A673 (cell line): ENCODE measurements around the gene ZNF638. TPM values are rescaled to one million over a fixed set of nuclear protein-coding genes. Genes with fewer than 3 reads are reported as not detected.

ENCODE experiments used
- BruUV-seq: library from RNA; stranded (reverse); fragments of 400-500 nt; replicated peaks from 2 replicates; lab custom pipeline; 2021; lab: Mats Ljungman, UMichigan
- CTCF ChIA-PET: fragments of 300-600 bp; sonication (Branson Sonifier 250); formaldehyde crosslinking; loops from one replicate; lab custom pipeline; 2022; ENCODE audit warnings: antibody characterized with exemption; lab: Charles Lee
- POLR2A ChIA-PET: fragments of 300-600 bp; sonication (Branson Sonifier 250); formaldehyde crosslinking; loops from one replicate; lab custom pipeline; 2022; ENCODE audit warnings: antibody characterized with exemption; ENCODE audit not compliant: low non-redundant PET; lab: Charles Lee
- DNase-seq: peaks from one replicate; pipeline ENCODE4 v3.0.0-alpha.2; 2015; ENCODE audit warnings: low spot score
- H3K27ac ChIP-seq: fragments of 200-600 bp; sonication (generic); 2 replicates; pipeline ENCODE4 v1.5.1; 2016; ENCODE audit warnings: mixed run types, low read depth, mild to moderate bottlenecking, mixed read lengths, antibody characterized with exemption, low read length; ENCODE audit not compliant: poor library complexity, severe bottlenecking
- H3K27me3 ChIP-seq: fragments of 200-600 bp; sonication (generic); replicated peaks from 2 replicates; pipeline ENCODE4 v1.6.1; 2017; ENCODE audit warnings: mixed run types, low read depth, mild to moderate bottlenecking, mixed read lengths, antibody characterized with exemption, low read length; ENCODE audit not compliant: insufficient read depth, poor library complexity
- H3K36me3 ChIP-seq: fragments of 200-600 bp; sonication (generic); 2 replicates; pipeline ENCODE4 v1.6.1; 2016; ENCODE audit warnings: mixed run types, mild to moderate bottlenecking, mixed read lengths, antibody characterized with exemption, low read length; ENCODE audit not compliant: insufficient read depth, poor library complexity, severe bottlenecking
- H3K4me1 ChIP-seq: fragments of 200-600 bp; sonication (generic); 2 replicates; pipeline ENCODE4 v1.6.1; 2017; ENCODE audit warnings: mixed run types, mild to moderate bottlenecking, mixed read lengths, antibody characterized with exemption, low read length; ENCODE audit not compliant: insufficient read depth, poor library complexity, severe bottlenecking
- H3K4me3 ChIP-seq: fragments of 200-600 bp; sonication (generic); 2 replicates; pipeline ENCODE4 v1.5.1; 2016; ENCODE audit warnings: low read depth, mixed run types, mild to moderate bottlenecking, mixed read lengths, low read length; ENCODE audit not compliant: poor library complexity, severe bottlenecking
- H3K9me3 ChIP-seq: fragments of 200-600 bp; sonication (generic); 2 replicates; pipeline ENCODE4 v1.6.1; 2016; ENCODE audit warnings: mixed run types, low read depth, mild to moderate bottlenecking, mixed read lengths, antibody characterized with exemption, low read length; ENCODE audit not compliant: poor library complexity, severe bottlenecking
- CTCF ChIP-seq: fragments of 300-800, 200-600 bp; sonication (generic); conservative IDR thresholded peaks from 2 replicates; pipeline ENCODE4 v1.5.1; 2017; ENCODE audit warnings: low read depth, mild to moderate bottlenecking, antibody characterized with exemption, low read length, moderate library complexity, mixed read lengths
- EZH2 ChIP-seq: fragments of 200-600 bp; sonication (generic); IDR thresholded peaks from 2 replicates; pipeline ENCODE4 v1.6.1; 2017; ENCODE audit warnings: borderline replicate concordance, low read depth, mild to moderate bottlenecking, mixed read lengths, antibody characterized with exemption, low read length; ENCODE audit not compliant: poor library complexity, severe bottlenecking
- intact Hi-C: fragments of 100-400 bp; cut with micrococcal nuclease; formaldehyde crosslinking; loops from one replicate; pipeline ENCODE4 v1.10.0; 2022; ENCODE audit not compliant: unreplicated experiment
- total RNA-seq: library from RNA; stranded (reverse); gene quantifications from 2 replicates; pipeline ENCODE4 v1.2.3, GENCODE V29; 2021

The ZNF638 gene
- total RNA-seq, 1 experiment from 2014 or later: 126 TPM

- Histone ChIP-seq H3K4me1 (no peaks in the 10 kb centered on the region), H3K36me3 (peaks cover 64% of the 10 kb centered on the region), H3K27ac (no peak overlapping the region), H3K4me3 (no peak overlapping the region), H3K27me3 (no peaks in the 10 kb centered on the region), H3K9me3 (no peaks in the 10 kb centered on the region)
- ChIA-PET POLR2A (no interaction called here), CTCF (no interaction called here)
- no peak for DNase-seq
- intact Hi-C loops: no loop called here
- no peak for TF ChIP-seq CTCF
- no peak for TF ChIP-seq EZH2
- no TSS peak for BruUV-seq
These were observed 61.6 kb downstream of the ZNF638 start for GRCh38 chr2:71393216-71393615.

- Histone ChIP-seq H3K27me3 (no peaks in the 10 kb centered on the region), H3K4me3 (no peak overlapping the region), H3K9me3 (no peaks in the 10 kb centered on the region), H3K27ac (no peak overlapping the region), H3K4me1 (no peaks in the 10 kb centered on the region), H3K36me3 (peaks cover 63% of the 10 kb centered on the region)
- ChIA-PET POLR2A (no interaction called here), CTCF (no interaction called here)
- no peak for DNase-seq
- intact Hi-C loops: no loop called here
- no peak for TF ChIP-seq CTCF
- no TSS peak for BruUV-seq
These were observed 63.9 kb downstream of the ZNF638 start for GRCh38 chr2:71395471-71395870.

GRCh38 chr2:71402427-71402826 is 70.8 kb downstream of the ZNF638 start:
- H3K9me3 ChIP-seq: no peaks in the 10 kb centered on the region
- CTCF ChIA-PET: no interaction called here
- peaks cover 63% of the 10 kb centered on the region for H3K36me3 ChIP-seq
- H3K27me3 ChIP-seq: no peaks in the 10 kb centered on the region
- intact Hi-C loops: loop anchor here (2.0 kb wide), 1 partner anchor 18 kb away; no protein-coding TSS in a partner anchor
- no peaks in the 10 kb centered on the region for H3K4me1 ChIP-seq
- POLR2A ChIA-PET: no interaction called here
- no peak overlapping the region for H3K4me3 ChIP-seq
- TF ChIP-seq EZH2: no peak
- DNase-seq: no peak
- no peak overlapping the region for H3K27ac ChIP-seq
- BruUV-seq: no TSS peak

GRCh38 chr2:71409611-71410010 is 78.0 kb downstream of the ZNF638 start:
- no peak for TF ChIP-seq CTCF
- TF ChIP-seq EZH2: no peak
- no TSS peak for BruUV-seq
- Histone ChIP-seq H3K36me3 (peaks cover 52% of the 10 kb centered on the region), H3K27me3 (no peaks in the 10 kb centered on the region), H3K9me3 (no peaks in the 10 kb centered on the region), H3K27ac (no peak overlapping the region), H3K4me3 (no peak overlapping the region), H3K4me1 (no peaks in the 10 kb centered on the region)
- ChIA-PET CTCF (no interaction called here), POLR2A (no interaction called here)
- intact Hi-C loops: no loop called here
- no peak for DNase-seq
